Fibroblast of mammary gland (primary cell): ENCODE measurements around the gene TPST2.
A peak's percentile ranks its signal among the peaks of the same experiment; 100 is the strongest.

Experiments used
- DNase-seq: peaks from one replicate; pipeline ENCODE4 v3.0.0-alpha.2; 2010; ENCODE audit warnings: low read depth
- H3K4me3 ChIP-seq: 2 replicates; pipeline ENCODE4 v1.5.1; 2011; ENCODE audit warnings: low read depth, mild to moderate bottlenecking, low read length, moderate library complexity; ENCODE audit not compliant: control insufficient read depth
- TF ChIP-seq, protein P1 (sequence below): conservative IDR thresholded peaks from 2 replicates; pipeline ENCODE4 v1.5.1; 2011; ENCODE audit warnings: low read depth, low read length, inconsistent platforms; ENCODE audit not compliant: control insufficient read depth, insufficient read depth

The TPST2 gene

DNA sequence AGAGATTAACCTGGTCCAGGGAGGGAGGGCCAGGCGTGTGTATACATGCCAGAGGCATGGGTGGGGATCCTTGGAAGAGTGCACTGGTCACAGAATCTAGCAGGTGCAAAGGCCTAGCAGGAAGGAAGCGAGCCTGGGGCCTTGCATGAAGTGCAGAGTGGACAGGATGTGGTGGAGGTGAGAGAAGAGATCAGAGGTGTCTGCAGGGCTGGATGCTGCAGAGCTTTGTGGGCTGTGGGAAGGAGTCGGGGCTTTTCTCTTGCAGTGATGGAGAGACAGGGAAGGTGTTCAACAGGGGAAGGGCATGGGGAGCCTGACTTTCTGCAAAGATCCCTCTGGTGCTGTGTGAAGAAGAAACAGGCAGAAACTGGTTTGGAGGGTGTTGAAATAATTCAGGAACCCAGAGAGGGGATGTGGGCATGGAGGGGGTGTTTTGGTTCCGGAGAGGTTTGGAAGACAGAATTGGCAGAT is 2.5 kb upstream of the TPST2 start:
- H3K4me3 ChIP-seq, result no peak overlapping the region
- no peak for DNase-seq
- TF ChIP-seq, protein P1, sequence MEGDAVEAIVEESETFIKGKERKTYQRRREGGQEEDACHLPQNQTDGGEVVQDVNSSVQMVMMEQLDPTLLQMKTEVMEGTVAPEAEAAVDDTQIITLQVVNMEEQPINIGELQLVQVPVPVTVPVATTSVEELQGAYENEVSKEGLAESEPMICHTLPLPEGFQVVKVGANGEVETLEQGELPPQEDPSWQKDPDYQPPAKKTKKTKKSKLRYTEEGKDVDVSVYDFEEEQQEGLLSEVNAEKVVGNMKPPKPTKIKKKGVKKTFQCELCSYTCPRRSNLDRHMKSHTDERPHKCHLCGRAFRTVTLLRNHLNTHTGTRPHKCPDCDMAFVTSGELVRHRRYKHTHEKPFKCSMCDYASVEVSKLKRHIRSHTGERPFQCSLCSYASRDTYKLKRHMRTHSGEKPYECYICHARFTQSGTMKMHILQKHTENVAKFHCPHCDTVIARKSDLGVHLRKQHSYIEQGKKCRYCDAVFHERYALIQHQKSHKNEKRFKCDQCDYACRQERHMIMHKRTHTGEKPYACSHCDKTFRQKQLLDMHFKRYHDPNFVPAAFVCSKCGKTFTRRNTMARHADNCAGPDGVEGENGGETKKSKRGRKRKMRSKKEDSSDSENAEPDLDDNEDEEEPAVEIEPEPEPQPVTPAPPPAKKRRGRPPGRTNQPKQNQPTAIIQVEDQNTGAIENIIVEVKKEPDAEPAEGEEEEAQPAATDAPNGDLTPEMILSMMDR, result no peak

DNA sequence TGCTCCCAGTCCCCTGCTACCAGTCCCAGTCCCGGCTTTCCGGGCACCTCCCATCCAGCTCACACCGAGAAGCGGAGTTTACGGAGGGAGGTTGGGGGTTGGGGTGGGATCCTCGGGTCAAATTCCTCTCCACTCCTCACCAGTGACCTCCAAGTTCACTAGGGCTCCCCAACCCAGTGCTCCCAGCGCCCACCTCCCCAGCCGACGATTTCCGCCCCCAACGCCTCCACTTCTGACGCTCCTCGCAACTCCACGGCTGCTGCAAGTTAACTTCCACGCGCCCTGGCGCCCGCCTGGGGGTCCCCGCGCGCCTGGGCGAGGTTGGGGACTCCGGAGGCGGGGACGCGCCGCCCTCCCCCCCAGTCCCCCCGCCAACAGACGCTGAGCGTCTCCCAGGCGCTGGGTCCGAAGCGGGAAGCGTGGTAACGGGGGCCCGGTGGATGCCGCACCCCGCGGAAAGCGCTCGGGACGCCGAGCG is 526 bp downstream of the TPST2 start:
- TF ChIP-seq, protein P1, result no peak
- peak; percentile 20 for DNase-seq
- peak overlapping the region; percentile 69 for H3K4me3 ChIP-seq

DNA sequence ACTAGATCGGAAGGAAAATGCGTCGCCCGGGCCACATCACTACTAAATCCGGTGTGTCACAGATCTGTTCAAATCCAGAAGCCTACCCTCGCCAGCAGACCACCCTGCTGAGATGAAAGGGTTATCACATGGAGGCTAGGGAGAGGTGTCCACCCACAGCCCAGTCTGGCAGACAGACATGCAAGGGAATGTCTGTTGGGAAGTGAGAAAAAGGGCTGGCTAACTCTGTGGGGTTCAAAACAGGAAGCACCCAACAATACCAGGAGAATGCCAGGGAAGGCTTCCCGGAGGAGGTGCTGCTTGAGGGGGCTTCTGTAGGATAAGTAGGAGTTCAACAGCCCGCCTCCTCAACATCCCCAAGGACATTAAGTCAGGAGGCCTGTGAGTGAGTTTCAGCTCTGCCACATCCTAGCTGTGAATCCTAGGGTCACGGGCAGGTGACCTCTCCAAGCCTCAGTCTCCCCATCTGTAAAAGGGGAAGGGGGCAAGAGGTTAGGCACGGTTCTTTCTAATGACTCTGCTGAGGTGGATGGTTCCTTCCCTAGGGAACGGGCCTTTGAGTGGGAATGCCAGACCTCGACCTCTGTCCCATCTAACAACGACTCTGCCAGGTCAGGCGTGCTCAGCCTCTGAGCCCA is 1.1 kb downstream of the TPST2 start:
- no peak for DNase-seq
- H3K4me3 ChIP-seq, result peak overlapping the region; percentile 69
- TF ChIP-seq, protein P1, result no peak

DNA sequence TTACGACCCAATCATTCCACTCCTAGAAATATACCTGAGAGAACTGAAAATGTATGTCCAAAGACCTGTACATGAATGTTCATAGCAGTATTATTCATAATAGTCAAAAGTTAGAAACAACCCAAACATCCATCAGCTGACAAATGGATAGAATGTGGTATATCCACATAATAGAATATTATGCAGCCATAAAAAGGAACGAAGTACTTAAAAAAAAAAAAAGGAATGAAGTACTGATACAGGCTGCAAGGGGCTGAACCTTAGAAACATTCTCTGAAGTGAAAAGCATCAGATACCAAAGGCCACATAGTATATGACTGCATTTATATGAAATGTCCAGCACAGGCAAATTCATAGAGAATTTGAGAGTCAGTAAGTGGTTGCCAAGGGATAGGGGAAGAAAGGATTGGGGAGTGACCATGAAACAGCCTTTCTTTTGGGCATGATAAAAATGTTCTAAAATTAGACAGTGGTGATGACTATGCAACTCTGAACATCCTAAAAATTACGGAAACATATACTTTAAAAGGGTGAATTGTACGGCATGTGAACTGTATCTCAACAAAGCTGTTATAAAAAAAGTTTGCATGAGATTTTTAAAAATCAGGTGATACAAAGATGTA is 1.8 kb downstream of the TPST2 start:
- TF ChIP-seq, protein P1, result no peak
- no peak for DNase-seq
- H3K4me3 ChIP-seq, result no peak overlapping the region

DNA sequence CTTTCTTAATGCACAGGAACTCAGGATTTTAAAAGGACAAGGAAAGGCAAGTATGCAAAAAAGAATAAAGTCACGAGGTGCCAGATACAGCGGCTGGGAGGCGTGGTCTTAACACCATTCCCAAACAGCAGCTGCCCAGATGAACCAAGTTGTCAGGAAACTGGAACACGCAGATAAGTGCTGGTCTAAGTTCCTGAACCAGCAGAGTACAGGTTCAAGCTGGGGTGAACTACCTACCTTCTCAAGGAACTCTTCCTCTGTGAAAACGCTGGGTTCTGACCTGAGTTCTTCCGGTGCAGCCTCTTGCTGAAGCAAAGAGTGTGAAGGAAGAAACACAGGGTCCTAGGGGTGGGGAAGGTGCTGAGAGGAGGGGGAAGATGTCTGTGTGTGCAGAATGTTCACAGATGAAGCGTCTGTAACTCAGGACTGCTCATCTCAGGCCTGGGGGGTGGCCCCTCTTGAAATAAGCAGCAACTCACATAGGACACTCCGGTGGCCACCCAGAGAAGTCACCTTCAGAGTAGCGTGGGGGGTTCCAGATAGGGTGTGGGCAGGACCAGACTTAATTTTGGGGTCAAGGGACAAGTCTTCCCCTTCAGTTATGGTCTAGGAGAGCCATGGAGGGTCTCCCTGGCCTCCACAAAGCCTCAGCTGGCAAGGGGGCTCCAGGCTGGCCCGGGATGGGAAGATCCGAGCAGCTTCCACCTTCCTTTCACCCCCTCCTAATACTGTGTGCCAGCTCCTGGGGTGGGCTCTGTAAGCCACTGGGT is 3.2 kb downstream of the TPST2 start:
- no peak overlapping the region for H3K4me3 ChIP-seq
- no peak for DNase-seq
- TF ChIP-seq, protein P1, result no peak

DNA sequence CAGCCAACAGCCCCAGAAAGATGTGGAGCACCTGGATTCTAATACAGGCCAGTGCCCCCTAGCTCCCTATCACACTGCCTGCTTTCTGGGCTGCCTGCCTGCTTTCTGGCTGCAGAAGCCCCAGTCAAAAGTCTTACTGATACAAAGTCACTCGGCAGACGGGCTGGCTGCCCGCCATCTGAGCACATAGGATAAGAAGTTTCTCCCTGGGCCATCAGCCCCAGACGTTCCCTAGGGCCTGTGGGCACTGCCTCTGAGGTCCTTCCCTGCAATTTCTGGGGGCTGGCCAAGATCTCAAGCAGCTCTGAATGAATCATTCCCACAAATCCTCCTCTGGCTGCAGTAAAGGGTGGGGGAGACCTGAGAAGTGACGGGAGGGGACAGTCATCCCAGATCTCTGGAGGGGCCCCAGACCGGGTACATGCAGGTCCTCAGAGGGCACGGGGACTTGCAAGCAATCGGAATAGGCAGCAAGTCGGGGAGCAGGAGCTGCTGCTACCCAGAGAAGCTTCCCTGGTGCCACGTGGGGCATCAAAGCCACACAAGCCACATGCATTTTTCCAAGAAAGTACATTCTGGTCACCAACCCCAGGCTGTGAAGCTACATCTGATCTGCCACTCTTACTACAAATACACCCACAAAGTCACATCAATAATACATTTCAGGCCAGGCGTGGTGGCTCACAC is 4.7 kb downstream of the TPST2 start:
- peak; percentile 68 for DNase-seq
- H3K4me3 ChIP-seq, result no peak overlapping the region
- TF ChIP-seq, protein P1, result peak; percentile 12
